LHCN-M2 (cell line): Measurements from ENCODE around the gene KRTAP5-4. TPM values are rescaled to one million over a fixed set of nuclear protein-coding genes. Genes with fewer than 3 reads are reported as not detected.
"Not testable (repeated sequence)": the region's sequence is repeated elsewhere in the genome, so short reads cannot be mapped to it uniquely, and the experiment has no call there.

Experiments
- DNase-seq: peaks from one replicate; pipeline ENCODE4 v3.0.0-alpha.2; 2012; ENCODE audit warnings: low read depth
- total RNA-seq: library from RNA; depleted of rRNA; stranded (reverse); fragments of >200 nt; gene quantifications from 2 replicates; pipeline ENCODE4 v1.2.3, GENCODE V29; 2014

Gene KRTAP5-4
- total RNA-seq, 1 experiment from 2014 or later, result not detected

- DNase-seq, result no peak
Observed at GRCh38 chr11:1604181-1604580, 17.8 kb downstream of the KRTAP5-4 start.

GRCh38 chr11:1603629-1604028 lies 18.3 kb downstream of the KRTAP5-4 start:
- DNase-seq, result no peak

GRCh38 chr11:1601663-1602062 lies 20.3 kb downstream of the KRTAP5-4 start:
- DNase-seq, result not testable (repeated sequence)

GRCh38 chr11:1600626-1601025 lies 21.3 kb downstream of the KRTAP5-4 start:
- DNase-seq, result no peak

GRCh38 chr11:1598816-1599215 lies 23.1 kb downstream of the KRTAP5-4 start:
- no peak for DNase-seq

GRCh38 chr11:1598406-1598805 lies 23.5 kb downstream of the KRTAP5-4 start:
- not testable (repeated sequence) for DNase-seq

- no peak for DNase-seq
Observed at GRCh38 chr11:1597994-1598380, 24.0 kb downstream of the KRTAP5-4 start, which contains the start of gene KRTAP5-2. TSS of gene KRTAP5-2 (minus strand) at chr11:1598294. CDS start at chr11:1598250, 44 bp downstream.

GRCh38 chr11:1597331-1597993 lies 24.5 kb downstream of the KRTAP5-4 start:
- no peak for DNase-seq

- not testable (repeated sequence) for DNase-seq
Observed at GRCh38 chr11:1596576-1597121, 25.3 kb downstream of the KRTAP5-4 start.

GRCh38 chr11:1595994-1596575 lies 25.9 kb downstream of the KRTAP5-4 start:
- not testable (repeated sequence) for DNase-seq

GRCh38 chr11:1592628-1593027 lies 29.3 kb downstream of the KRTAP5-4 start:
- no peak for DNase-seq

GRCh38 chr11:1589996-1590395 lies 31.9 kb downstream of the KRTAP5-4 start:
- DNase-seq, result no peak

- DNase-seq, result not testable (repeated sequence)
Observed at GRCh38 chr11:1589191-1589963, 32.6 kb downstream of the KRTAP5-4 start.

- DNase-seq, result no peak
Observed at GRCh38 chr11:1586699-1587098, 35.2 kb downstream of the KRTAP5-4 start.

- DNase-seq, result not testable (repeated sequence)
Observed at GRCh38 chr11:1584661-1585370, 37.1 kb downstream of the KRTAP5-4 start, which contains the start of gene KRTAP5-1. TSS of gene KRTAP5-1 (minus strand) at chr11:1585283. CDS start at chr11:1585249, 34 bp downstream.

- DNase-seq, result not testable (repeated sequence)
Observed at GRCh38 chr11:1582909-1583308, 39.0 kb downstream of the KRTAP5-4 start.

- DNase-seq, result no peak
Observed at GRCh38 chr11:1581976-1582375, 40.0 kb downstream of the KRTAP5-4 start.

GRCh38 chr11:1576825-1577224 lies 45.1 kb downstream of the KRTAP5-4 start:
- DNase-seq, result no peak

- DNase-seq, result not testable (repeated sequence)
Observed at GRCh38 chr11:1575756-1576155, 46.2 kb downstream of the KRTAP5-4 start.

- no peak for DNase-seq
Observed at GRCh38 chr11:1574933-1575242, 47.0 kb downstream of the KRTAP5-4 start.

GRCh38 chr11:1574238-1574932 lies 47.6 kb downstream of the KRTAP5-4 start:
- DNase-seq, result no peak
